Epithelial cell of proximal tubule (primary cell): ENCODE measurements around the gene ZNFX1. TPM values are rescaled to one million over a fixed set of nuclear protein-coding genes. Genes with fewer than 3 reads are reported as not detected.
"Not testable (repeated sequence)": the region's sequence is repeated elsewhere in the genome, so short reads cannot be mapped to it uniquely, and the experiment has no call there.

Source experiments
- DNase-seq: peaks from one replicate; pipeline ENCODE4 v3.0.0-alpha.2; 2011; ENCODE audit warnings: low read depth
- H3K4me3 ChIP-seq: 2 replicates; pipeline ENCODE4 v1.5.1; 2011; ENCODE audit warnings: low read depth, mild to moderate bottlenecking, low read length
- total RNA-seq: library from RNA; depleted of rRNA; stranded (reverse); fragments of >200 nt; gene quantifications from 2 replicates; pipeline ENCODE4 v1.2.3, GENCODE V29; 2015
- TF ChIP-seq, protein P1 (sequence below): conservative IDR thresholded peaks from 2 replicates; pipeline ENCODE4 v1.5.1; 2012; ENCODE audit warnings: low read depth, mild to moderate bottlenecking, low read length

ZNFX1 gene
- total RNA-seq, 1 donor from 2014 or later = 16.0 TPM

DNA sequence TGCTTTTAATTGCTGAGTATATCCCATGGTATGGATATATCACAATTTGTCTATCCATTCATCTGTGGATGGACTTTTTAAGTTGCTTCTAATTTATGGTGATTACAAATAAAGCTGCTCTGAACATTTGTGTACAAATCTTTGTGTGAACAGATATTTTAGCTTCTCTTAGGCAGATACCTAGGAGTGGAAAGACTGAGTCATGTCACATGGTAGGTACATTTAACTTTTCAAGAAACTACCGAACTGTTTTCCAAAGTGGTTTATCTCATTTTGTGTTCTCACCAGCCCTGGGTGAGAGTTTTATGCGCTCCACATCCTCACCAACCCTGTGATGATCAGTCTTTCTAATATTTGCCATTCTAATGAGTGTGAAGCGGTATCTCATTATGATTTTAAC lies 31.0 kb upstream of the ZNFX1 start:
- no peak overlapping the region for H3K4me3 ChIP-seq
- no peak for DNase-seq
- TF ChIP-seq, protein P1, sequence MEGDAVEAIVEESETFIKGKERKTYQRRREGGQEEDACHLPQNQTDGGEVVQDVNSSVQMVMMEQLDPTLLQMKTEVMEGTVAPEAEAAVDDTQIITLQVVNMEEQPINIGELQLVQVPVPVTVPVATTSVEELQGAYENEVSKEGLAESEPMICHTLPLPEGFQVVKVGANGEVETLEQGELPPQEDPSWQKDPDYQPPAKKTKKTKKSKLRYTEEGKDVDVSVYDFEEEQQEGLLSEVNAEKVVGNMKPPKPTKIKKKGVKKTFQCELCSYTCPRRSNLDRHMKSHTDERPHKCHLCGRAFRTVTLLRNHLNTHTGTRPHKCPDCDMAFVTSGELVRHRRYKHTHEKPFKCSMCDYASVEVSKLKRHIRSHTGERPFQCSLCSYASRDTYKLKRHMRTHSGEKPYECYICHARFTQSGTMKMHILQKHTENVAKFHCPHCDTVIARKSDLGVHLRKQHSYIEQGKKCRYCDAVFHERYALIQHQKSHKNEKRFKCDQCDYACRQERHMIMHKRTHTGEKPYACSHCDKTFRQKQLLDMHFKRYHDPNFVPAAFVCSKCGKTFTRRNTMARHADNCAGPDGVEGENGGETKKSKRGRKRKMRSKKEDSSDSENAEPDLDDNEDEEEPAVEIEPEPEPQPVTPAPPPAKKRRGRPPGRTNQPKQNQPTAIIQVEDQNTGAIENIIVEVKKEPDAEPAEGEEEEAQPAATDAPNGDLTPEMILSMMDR = no peak

DNA sequence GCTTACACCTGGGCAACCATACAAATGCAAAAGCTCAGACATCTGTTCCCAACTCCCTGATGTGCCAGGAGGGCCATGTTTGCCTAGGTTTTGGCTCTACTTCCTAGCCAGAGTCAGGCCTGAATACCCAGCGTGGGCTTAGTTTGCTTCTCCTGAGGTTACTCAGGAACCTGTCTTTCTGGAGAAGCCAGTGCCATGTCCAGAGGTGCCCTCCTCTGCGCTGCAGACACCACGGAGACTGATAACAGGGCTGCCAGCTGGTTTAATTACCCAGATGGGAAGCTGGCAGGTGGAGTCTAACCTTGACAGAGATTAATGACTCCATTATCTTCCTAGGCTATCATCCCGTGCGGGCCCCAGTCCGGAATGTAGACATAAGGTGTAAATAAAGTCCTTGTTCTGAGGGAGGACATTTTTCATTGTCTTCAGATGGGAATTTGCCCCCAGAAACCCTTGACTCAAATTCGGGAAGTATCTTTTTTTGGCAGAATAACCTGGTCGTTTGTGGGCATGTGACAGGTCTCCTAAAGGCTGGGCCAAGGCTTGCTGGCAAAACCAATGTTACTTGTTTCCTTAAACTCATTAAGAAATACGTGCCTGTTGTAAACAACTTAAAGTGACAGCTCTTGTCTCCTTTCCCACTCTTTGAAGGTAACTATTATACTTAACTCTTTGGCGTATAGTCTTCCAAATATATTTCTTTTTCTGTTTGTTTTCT lies 29.2 kb upstream of the ZNFX1 start:
- DNase-seq = no peak
- TF ChIP-seq, protein P1 = no peak
- H3K4me3 ChIP-seq = no peak overlapping the region

DNA sequence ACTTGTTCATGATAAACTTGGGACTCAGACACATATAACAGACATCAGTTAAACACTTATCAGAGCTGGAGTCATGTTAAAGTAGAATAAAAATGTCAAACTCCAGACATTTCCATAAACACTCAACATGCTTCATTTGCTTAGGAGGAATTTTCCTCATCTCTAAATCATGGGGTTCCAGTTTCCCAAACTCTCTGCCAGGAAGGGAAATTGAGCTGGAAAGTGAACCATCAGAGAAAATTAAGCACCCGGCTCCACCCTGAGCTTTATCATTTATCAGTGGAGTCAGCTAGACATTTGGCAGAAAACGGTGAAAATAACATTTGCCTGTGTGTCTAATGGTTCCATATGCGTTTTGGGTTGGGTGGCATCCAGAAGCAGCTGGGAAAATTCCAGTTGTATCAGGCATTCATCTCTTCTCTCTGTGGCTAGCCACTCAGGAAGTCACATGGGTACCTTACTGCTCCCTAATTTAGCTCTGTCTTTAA lies 25.3 kb upstream of the ZNFX1 start:
- DNase-seq = no peak
- TF ChIP-seq, protein P1 = no peak
- no peak overlapping the region for H3K4me3 ChIP-seq

DNA sequence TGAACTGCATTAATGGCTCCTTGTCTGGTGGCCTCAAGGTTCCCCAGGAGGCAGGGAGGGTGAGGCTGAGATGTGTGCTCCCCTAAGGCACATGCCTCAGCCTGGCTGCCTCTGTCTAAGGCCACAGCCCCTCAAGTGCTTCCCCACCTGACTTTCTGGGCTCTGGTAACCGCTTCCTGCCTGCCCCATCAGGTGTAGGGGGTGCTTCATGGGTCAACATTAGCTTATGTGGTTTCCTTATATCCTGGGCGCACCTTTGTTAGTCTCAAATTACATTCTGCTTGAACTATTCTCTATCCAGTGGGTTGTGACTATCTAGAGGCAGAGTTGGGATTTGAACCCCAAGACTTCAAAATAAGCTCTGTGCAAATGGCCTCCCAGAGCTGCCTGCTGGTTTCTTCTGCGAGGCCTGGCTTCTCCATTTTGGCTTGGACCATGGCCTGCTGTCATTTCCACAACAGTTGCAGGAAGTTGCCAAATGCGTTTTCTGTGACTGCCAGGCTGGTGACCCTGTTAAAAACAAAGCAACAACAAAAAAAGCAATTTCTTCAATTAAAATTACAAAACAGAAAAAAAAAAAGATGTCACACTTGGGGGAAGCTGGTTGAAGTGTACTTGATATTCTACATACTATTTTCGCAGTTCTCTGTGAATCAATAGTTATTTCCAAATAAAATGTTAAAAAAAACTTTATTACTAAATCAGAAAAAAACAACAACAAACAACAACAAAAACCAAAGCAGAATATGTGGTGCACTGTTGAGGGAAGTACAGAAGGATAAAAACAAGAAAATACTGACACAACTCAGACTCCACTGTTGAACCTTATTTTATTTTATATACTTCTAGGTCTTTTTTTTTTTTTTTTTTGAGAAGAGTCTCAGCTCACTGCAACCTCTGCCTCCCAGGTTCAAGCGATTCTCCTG lies 20.0 kb upstream of the ZNFX1 start:
- DNase-seq = no peak
- H3K4me3 ChIP-seq = no peak overlapping the region
- TF ChIP-seq, protein P1 = no peak

DNA sequence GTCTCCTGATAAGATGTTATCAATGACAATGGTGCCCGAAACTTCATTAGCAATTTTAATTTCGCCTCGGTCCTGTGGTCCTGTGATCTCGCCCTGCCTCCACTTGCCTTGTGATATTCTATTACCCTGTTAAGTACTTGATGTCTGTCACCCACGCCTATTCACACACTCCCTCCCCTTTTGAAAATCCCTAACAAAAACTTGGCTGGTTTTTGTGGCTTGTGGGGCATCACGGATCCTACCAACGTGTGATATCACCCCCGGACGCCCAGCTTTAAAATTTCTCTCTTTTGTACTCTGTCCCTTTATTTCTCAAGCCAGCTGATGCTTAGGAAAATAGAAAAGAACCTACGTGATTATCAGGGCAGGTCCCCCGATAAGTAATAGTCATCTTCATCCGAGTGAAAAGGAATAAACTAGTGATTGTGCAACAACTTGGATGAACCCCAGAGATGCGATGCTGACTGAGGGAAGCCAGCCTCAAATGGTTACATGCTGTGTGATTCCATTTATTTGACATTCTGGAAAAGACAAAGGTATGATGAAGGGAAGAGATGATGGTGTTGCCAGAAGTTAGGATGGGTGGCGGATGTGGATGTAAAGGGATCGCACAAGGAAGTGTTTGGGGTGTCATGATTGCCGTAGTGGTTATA lies 16.3 kb upstream of the ZNFX1 start:
- DNase-seq, H3K4me3 ChIP-seq: not testable (repeated sequence)

DNA sequence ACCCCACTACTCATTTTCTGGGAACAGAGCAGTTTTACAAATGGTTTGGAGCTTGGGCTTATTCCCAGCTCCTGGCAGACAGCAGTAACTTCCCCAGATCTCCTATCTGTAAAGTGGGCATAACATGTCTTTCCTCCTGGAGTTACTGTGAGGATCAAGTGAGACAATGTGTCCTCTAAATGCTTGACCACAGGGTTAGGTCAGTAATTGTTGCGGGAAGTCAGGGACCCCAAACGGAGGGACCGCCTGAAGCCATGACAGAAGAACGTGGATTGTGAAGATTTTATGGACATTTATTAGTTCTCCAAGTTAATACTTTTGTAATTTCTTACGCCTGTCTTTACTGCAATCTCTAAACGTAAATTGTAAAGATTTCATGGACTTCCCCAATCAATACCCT lies 15.3 kb upstream of the ZNFX1 start:
- TF ChIP-seq, protein P1 = no peak
- no peak for DNase-seq
- no peak overlapping the region for H3K4me3 ChIP-seq

DNA sequence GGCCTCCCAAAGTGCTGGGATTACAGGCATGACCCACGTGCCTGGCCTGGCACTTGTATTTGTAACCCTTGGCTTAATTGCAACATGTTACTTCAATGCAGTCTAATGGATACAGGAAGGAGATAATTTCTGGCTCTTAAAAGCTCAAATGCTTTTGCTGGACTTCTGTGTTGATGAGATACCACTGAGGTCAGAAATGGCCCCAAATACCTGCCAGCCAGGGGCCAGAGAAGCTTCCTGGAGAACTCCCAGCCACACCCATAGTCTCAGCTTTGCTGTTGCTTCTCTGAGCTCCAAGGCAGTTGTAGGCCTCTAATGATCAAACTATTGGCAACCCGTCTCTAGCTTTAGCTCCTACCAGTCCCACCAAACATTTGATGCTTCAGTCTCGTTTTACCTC lies 14.2 kb upstream of the ZNFX1 start:
- H3K4me3 ChIP-seq = no peak overlapping the region
- DNase-seq = no peak
- TF ChIP-seq, protein P1 = no peak
